ENCODE measurements around the gene CLC.
"Not testable (repeated sequence)": the region's sequence is repeated elsewhere in the genome, so short reads cannot be mapped to it uniquely, and the experiment has no call there.

CLC gene

DNA sequence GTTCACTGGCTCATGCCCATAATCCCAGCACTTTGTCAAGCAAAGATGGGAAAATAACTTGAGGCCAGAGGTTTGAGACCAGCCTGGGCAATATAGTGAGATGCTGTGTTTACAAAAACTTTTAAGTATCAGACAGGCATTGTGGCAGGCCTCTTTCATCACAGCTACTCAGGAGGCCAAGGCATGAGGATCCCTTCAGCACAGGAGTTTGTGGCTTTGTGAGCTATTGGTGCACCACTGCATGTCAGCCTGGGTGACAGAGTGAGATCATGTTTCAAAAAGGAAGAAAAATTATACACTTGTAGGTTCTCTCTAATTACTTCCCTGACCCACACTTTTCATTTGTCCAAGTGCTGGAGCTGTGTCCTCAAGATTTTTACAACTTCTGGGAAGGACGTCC is 45.0 kb downstream of the CLC start:
- no peak overlapping the region for H3K4me3 ChIP-seq (ENCODE audit: insufficient read length, low read depth)
- no peaks in the 10 kb centered on the region for H3K4me1 ChIP-seq (ENCODE audit: insufficient read depth, insufficient read length)
- no peak for TF ChIP-seq SUZ12 (IDR thresholded peaks at IDR 0.05; ENCODE audit: extremely low read depth, insufficient read depth, insufficient read length)
- no peak for TF ChIP-seq ZNF274 (IDR thresholded peaks at IDR 0.05; ENCODE audit: low read depth, low read length)
- TF ChIP-seq YY1 (IDR thresholded peaks at IDR 0.05; ENCODE audit: insufficient read depth, insufficient read length) = no peak
- DNase-seq (ENCODE audit: low read depth, low spot score) = no peak
- no peaks in the 10 kb centered on the region for H3K27me3 ChIP-seq (ENCODE audit: insufficient read depth, insufficient read length)
- no peaks in the 10 kb centered on the region for H3K36me3 ChIP-seq (ENCODE audit: insufficient read depth, insufficient read length, low read length)
- H3K9ac ChIP-seq (ENCODE audit: insufficient read length, low read depth) = no peak overlapping the region
- H3K9me3 ChIP-seq (ENCODE audit: insufficient read depth, low read length) = peaks cover 6% of the 10 kb centered on the region; the same call in 1 of the 2 replicates

GRCh38 chr19:39692166-39692565 is 45.7 kb downstream of the CLC start:
- TF ChIP-seq YY1 (IDR thresholded peaks at IDR 0.05; ENCODE audit: insufficient read depth, insufficient read length) (no peak), ZNF274 (IDR thresholded peaks at IDR 0.05; ENCODE audit: low read depth, low read length) (no peak), SUZ12 (IDR thresholded peaks at IDR 0.05; ENCODE audit: extremely low read depth, insufficient read depth, insufficient read length) (no peak)
- H3K9ac ChIP-seq (ENCODE audit: insufficient read length, low read depth) = no peak overlapping the region

GRCh38 chr19:39688637-39689036 is 49.2 kb downstream of the CLC start:
- not testable (repeated sequence) for DNase-seq (ENCODE audit: low read depth, low spot score); H3K9ac ChIP-seq (ENCODE audit: insufficient read length, low read depth); H3K27me3 ChIP-seq (ENCODE audit: insufficient read depth, insufficient read length); H3K4me3 ChIP-seq (ENCODE audit: insufficient read length, low read depth); H3K36me3 ChIP-seq (ENCODE audit: insufficient read depth, insufficient read length, low read length); H3K9me3 ChIP-seq (ENCODE audit: insufficient read depth, low read length); H3K4me1 ChIP-seq (ENCODE audit: insufficient read depth, insufficient read length)

More at GRCh38 chr19:39692166-39692565, 45.7 kb downstream of the CLC start:
- no peak for DNase-seq (ENCODE audit: low read depth, low spot score)
- H3K4me3 ChIP-seq (ENCODE audit: insufficient read length, low read depth) = no peak overlapping the region
- H3K36me3 ChIP-seq (ENCODE audit: insufficient read depth, insufficient read length, low read length) = no peaks in the 10 kb centered on the region
- H3K27me3 ChIP-seq (ENCODE audit: insufficient read depth, insufficient read length) = no peaks in the 10 kb centered on the region
- peaks cover 6% of the 10 kb centered on the region; the same call in 1 of the 2 replicates for H3K9me3 ChIP-seq (ENCODE audit: insufficient read depth, low read length)
- no peaks in the 10 kb centered on the region for H3K4me1 ChIP-seq (ENCODE audit: insufficient read depth, insufficient read length)

GRCh38 chr19:39686739-39687138 is 51.1 kb downstream of the CLC start:
- peaks cover 6% of the 10 kb centered on the region; the same call in 1 of the 2 replicates for H3K9me3 ChIP-seq (ENCODE audit: insufficient read depth, low read length)
- TF ChIP-seq SUZ12 (IDR thresholded peaks at IDR 0.05; ENCODE audit: extremely low read depth, insufficient read depth, insufficient read length) = no peak
- TF ChIP-seq YY1 (IDR thresholded peaks at IDR 0.05; ENCODE audit: insufficient read depth, insufficient read length) = no peak
- TF ChIP-seq ZNF274 (IDR thresholded peaks at IDR 0.05; ENCODE audit: low read depth, low read length) = no peak
- no peak overlapping the region for H3K9ac ChIP-seq (ENCODE audit: insufficient read length, low read depth)
- DNase-seq (ENCODE audit: low read depth, low spot score) = no peak
- no peaks in the 10 kb centered on the region for H3K4me1 ChIP-seq (ENCODE audit: insufficient read depth, insufficient read length)
- H3K36me3 ChIP-seq (ENCODE audit: insufficient read depth, insufficient read length, low read length) = no peaks in the 10 kb centered on the region
- H3K27me3 ChIP-seq (ENCODE audit: insufficient read depth, insufficient read length) = no peaks in the 10 kb centered on the region
- no peak overlapping the region for H3K4me3 ChIP-seq (ENCODE audit: insufficient read length, low read depth)

- H3K4me1 ChIP-seq (ENCODE audit: insufficient read depth, insufficient read length) = no peaks in the 10 kb centered on the region
- TF ChIP-seq ZNF274 (IDR thresholded peaks at IDR 0.05; ENCODE audit: low read depth, low read length) = no peak
- TF ChIP-seq YY1 (IDR thresholded peaks at IDR 0.05; ENCODE audit: insufficient read depth, insufficient read length) = no peak
- no peak for TF ChIP-seq SUZ12 (IDR thresholded peaks at IDR 0.05; ENCODE audit: extremely low read depth, insufficient read depth, insufficient read length)
- no peaks in the 10 kb centered on the region for H3K27me3 ChIP-seq (ENCODE audit: insufficient read depth, insufficient read length)
- no peak overlapping the region for H3K4me3 ChIP-seq (ENCODE audit: insufficient read length, low read depth)
- no peak overlapping the region for H3K9ac ChIP-seq (ENCODE audit: insufficient read length, low read depth)
- no peak for DNase-seq (ENCODE audit: low read depth, low spot score)
- H3K36me3 ChIP-seq (ENCODE audit: insufficient read depth, insufficient read length, low read length) = no peaks in the 10 kb centered on the region
- no peaks in the 10 kb centered on the region for H3K9me3 ChIP-seq (ENCODE audit: insufficient read depth, low read length)
These were observed 53.6 kb downstream of the CLC start for GRCh38 chr19:39684267-39684666.

DNA sequence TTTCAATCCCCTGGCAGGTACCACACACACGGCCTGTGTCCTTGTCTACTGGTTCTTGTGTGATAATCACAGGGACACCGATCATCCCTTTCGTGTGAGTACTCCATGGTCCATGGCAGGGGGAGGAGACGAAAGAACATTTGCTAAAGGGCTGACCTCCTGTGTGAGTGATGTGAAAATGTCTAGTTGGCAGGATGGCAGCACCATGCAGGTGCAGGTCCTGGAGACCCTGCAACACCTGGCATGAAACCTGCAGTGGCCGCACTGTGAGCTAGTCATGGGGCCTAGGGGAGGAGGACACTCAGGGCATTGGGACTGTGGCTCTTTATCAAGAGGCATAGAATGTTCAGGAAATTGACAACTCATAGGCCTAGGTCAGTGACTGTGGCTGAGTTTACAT is 56.4 kb downstream of the CLC start:
- H3K9me3 ChIP-seq (ENCODE audit: insufficient read depth, low read length) = no peaks in the 10 kb centered on the region
- H3K36me3 ChIP-seq (ENCODE audit: insufficient read depth, insufficient read length, low read length) = no peaks in the 10 kb centered on the region
- H3K9ac ChIP-seq (ENCODE audit: insufficient read length, low read depth) = no peak overlapping the region
- no peaks in the 10 kb centered on the region for H3K4me1 ChIP-seq (ENCODE audit: insufficient read depth, insufficient read length)
- no peak overlapping the region for H3K4me3 ChIP-seq (ENCODE audit: insufficient read length, low read depth)
- TF ChIP-seq SUZ12 (IDR thresholded peaks at IDR 0.05; ENCODE audit: extremely low read depth, insufficient read depth, insufficient read length) (no peak), YY1 (IDR thresholded peaks at IDR 0.05; ENCODE audit: insufficient read depth, insufficient read length) (no peak), ZNF274 (IDR thresholded peaks at IDR 0.05; ENCODE audit: low read depth, low read length) (no peak)
- no peak for DNase-seq (ENCODE audit: low read depth, low spot score)
- H3K27me3 ChIP-seq (ENCODE audit: insufficient read depth, insufficient read length) = no peaks in the 10 kb centered on the region

All from NT2/D1 (cell line).